Measurements from ENCODE around the gene CD46. TPM values are rescaled to one million over a fixed set of nuclear protein-coding genes. Genes with fewer than 3 reads are reported as not detected.

Gene CD46
- total RNA-seq, 1 donor from 2014 or later, result 188 TPM

- Mint-ChIP-seq H3K27ac (ENCODE audit: unreplicated experiment) (no peak overlapping the region), H3K27me3 (ENCODE audit: unreplicated experiment) (no peaks in the 10 kb centered on the region), H3K4me1 (ENCODE audit: low read depth, unreplicated experiment) (no peaks in the 10 kb centered on the region), H3K36me3 (ENCODE audit: unreplicated experiment) (no peaks in the 10 kb centered on the region), H3K9me3 (ENCODE audit: unreplicated experiment) (no peaks in the 10 kb centered on the region), H3K4me3 (ENCODE audit: unreplicated experiment) (no peak overlapping the region)
- no peak for DNase-seq
- no peak for TF ChIP-seq CTCF (IDR thresholded peaks at IDR 0.05; ENCODE audit: partially characterized antibody, unreplicated experiment)
Measured at GRCh38 chr1:207837673-207838072, 85.8 kb downstream of the CD46 start.

GRCh38 chr1:207838156-207839082, 86.6 kb downstream of the CD46 start:
- no peaks in the 10 kb centered on the region for H3K9me3 Mint-ChIP-seq (ENCODE audit: unreplicated experiment)
- no peaks in the 10 kb centered on the region for H3K27me3 Mint-ChIP-seq (ENCODE audit: unreplicated experiment)
- no peak overlapping the region for H3K4me3 Mint-ChIP-seq (ENCODE audit: unreplicated experiment)
- no peak for DNase-seq
- H3K4me1 Mint-ChIP-seq (ENCODE audit: low read depth, unreplicated experiment), result no peaks in the 10 kb centered on the region
- H3K27ac Mint-ChIP-seq (ENCODE audit: unreplicated experiment), result no peak overlapping the region
- no peak for TF ChIP-seq CTCF (IDR thresholded peaks at IDR 0.05; ENCODE audit: partially characterized antibody, unreplicated experiment)
- H3K36me3 Mint-ChIP-seq (ENCODE audit: unreplicated experiment), result no peaks in the 10 kb centered on the region

DNA sequence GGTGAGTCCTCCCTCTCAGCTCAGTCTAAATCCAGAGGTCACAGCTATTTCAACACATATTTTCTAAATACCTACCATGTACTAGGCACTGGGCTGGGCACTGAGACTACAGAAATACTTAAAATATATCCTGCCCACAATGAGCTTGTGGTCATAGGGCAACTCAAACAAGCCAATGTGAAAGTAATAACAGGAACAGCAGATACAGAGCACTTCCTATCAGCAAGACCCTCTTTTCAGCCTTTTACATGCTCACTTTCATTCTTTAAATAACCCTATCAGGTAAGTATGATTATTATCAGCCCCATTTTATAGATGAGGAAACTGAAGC, 87.2 kb downstream of the CD46 start:
- Mint-ChIP-seq H3K4me3 (ENCODE audit: unreplicated experiment) (no peak overlapping the region), H3K27ac (ENCODE audit: unreplicated experiment) (no peak overlapping the region), H3K9me3 (ENCODE audit: unreplicated experiment) (no peaks in the 10 kb centered on the region), H3K27me3 (ENCODE audit: unreplicated experiment) (no peaks in the 10 kb centered on the region), H3K4me1 (ENCODE audit: low read depth, unreplicated experiment) (no peaks in the 10 kb centered on the region), H3K36me3 (ENCODE audit: unreplicated experiment) (no peaks in the 10 kb centered on the region)
- no peak for DNase-seq
- no peak for TF ChIP-seq CTCF (IDR thresholded peaks at IDR 0.05; ENCODE audit: partially characterized antibody, unreplicated experiment)

- TF ChIP-seq CTCF (IDR thresholded peaks at IDR 0.05; ENCODE audit: partially characterized antibody, unreplicated experiment), result no peak
- Mint-ChIP-seq H3K36me3 (ENCODE audit: unreplicated experiment) (no peaks in the 10 kb centered on the region), H3K27me3 (ENCODE audit: unreplicated experiment) (peaks cover under 1% of the 10 kb centered on the region), H3K27ac (ENCODE audit: unreplicated experiment) (no peak overlapping the region), H3K4me1 (ENCODE audit: low read depth, unreplicated experiment) (no peaks in the 10 kb centered on the region), H3K4me3 (ENCODE audit: unreplicated experiment) (no peak overlapping the region), H3K9me3 (ENCODE audit: unreplicated experiment) (no peaks in the 10 kb centered on the region)
- DNase-seq, result no peak
Measured at GRCh38 chr1:207840380-207840779, 88.5 kb downstream of the CD46 start.

- TF ChIP-seq CTCF (IDR thresholded peaks at IDR 0.05; ENCODE audit: partially characterized antibody, unreplicated experiment), result no peak
- DNase-seq, result no peak
- peaks cover 2% of the 10 kb centered on the region for H3K27me3 Mint-ChIP-seq (ENCODE audit: unreplicated experiment)
- no peak overlapping the region for H3K4me3 Mint-ChIP-seq (ENCODE audit: unreplicated experiment)
- no peaks in the 10 kb centered on the region for H3K4me1 Mint-ChIP-seq (ENCODE audit: low read depth, unreplicated experiment)
- H3K9me3 Mint-ChIP-seq (ENCODE audit: unreplicated experiment), result no peaks in the 10 kb centered on the region
- no peak overlapping the region for H3K27ac Mint-ChIP-seq (ENCODE audit: unreplicated experiment)
- H3K36me3 Mint-ChIP-seq (ENCODE audit: unreplicated experiment), result no peaks in the 10 kb centered on the region
Measured at GRCh38 chr1:207841293-207841692, 89.4 kb downstream of the CD46 start.
